ENCODE measurements around the gene UVRAG. TPM values are rescaled to one million over a fixed set of nuclear protein-coding genes. Genes with fewer than 3 reads are reported as not detected.
A peak's percentile ranks its signal among the peaks of the same experiment; 100 is the strongest.

Gene UVRAG
- total and polyA plus RNA-seq, 4 experiments from 2014 or later = 11.2 to 32.2 (median 21.3) TPM

DNA sequence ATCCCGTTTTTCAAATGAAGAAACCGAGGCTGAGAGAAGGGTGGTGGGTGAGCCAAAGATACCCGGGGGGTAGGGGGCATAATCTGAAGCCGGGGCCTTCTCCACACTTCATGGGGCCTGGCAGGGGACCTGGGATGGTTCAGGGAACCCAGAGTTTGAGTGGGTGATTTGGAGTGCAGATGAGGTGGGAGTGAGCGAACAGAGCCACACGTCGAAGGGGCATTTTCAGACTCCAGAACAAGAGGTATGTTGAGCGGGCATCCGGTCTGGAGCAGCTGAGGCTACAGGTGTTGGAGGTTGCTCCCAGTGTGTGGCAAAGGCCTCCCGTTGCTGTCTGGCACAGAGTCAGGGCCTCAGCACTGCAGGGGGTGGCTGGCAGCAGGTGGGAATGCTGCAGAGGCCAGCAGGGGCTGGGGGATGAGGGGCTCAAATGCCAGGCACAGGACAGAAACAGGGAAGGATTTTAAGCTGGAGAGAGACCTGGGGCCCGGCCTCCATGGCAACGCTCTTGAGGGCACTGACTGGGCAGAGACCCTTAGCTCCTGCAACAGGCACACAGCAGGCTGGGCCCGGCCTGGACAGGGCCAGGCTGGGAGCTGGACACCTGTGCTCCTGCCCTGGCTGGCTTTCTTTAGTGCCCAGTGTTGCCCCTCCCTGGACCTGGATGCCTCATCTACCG lies 345.1 kb downstream of the UVRAG start:
- no peak overlapping the region for H3K4me3 ChIP-seq (ENCODE audit: low read length in 2 of 2)
- H3K36me3 Mint-ChIP-seq = no peaks in the 10 kb centered on the region
- no peaks in the 10 kb centered on the region for H3K9me3 ChIP-seq (ENCODE audit: control insufficient read depth in 1 of 2, low read length in 2 of 2)
- H3K36me3 ChIP-seq (ENCODE audit: insufficient read depth, low read length) = no peaks in the 10 kb centered on the region
- no peak overlapping the region for H3K4me3 Mint-ChIP-seq
- intact Hi-C loops (cut with micrococcal nuclease) = no loop called here
- POLR2A ChIA-PET (ENCODE audit: partially characterized antibody) = no interaction called here
- H3K4me1 Mint-ChIP-seq = no peaks in the 10 kb centered on the region
- H3K4me1 ChIP-seq (ENCODE audit: insufficient read depth, low read length) = no peaks in the 10 kb centered on the region
- no peaks in the 10 kb centered on the region for H3K9me3 Mint-ChIP-seq
- H3K27ac Mint-ChIP-seq = no peak overlapping the region
- no peak overlapping the region for H3K27ac ChIP-seq (ENCODE audit: low read depth, low read length)
- no peak for DNase-seq
- H3K27me3 ChIP-seq (ENCODE audit: insufficient read depth, low read length) = no peaks in the 10 kb centered on the region
- CTCF ChIA-PET (ENCODE audit: partially characterized antibody) = interaction anchor here (0.6 kb wide), 1 partner anchor 8 kb away, joined by 3 read pairs; no protein-coding TSS in a partner anchor
- peaks cover 0 to 2% of the 10 kb centered on the region in 2 donors for H3K27me3 Mint-ChIP-seq

DNA sequence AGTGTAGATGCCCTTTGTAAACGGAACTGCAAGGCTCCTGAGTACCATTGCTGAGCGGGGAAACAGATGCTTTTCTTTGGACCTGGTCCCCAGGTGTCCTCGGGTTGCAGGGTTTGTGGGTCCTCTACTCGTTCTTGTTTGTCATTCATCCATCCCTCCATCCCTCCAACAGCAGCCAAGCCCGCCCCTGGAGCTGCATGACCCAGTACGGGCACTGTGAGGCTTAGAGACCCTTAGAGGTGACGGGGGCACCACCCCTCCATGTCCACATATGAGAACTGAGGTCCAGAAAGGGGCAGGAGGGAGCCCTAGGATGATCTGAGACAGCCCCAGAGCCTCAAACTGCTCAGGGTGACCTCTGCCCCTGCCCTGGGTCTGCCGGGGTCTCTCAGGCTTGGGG lies 345.8 kb downstream of the UVRAG start:
- ChIA-PET POLR2A (ENCODE audit: partially characterized antibody) (no interaction called here), CTCF (ENCODE audit: partially characterized antibody) (interaction anchor here (0.6 kb wide), 1 partner anchor 9 kb away, joined by 3 read pairs; no protein-coding TSS in a partner anchor)
- Histone ChIP-seq H3K36me3 (ENCODE audit: insufficient read depth, low read length) (no peaks in the 10 kb centered on the region), H3K27ac (ENCODE audit: low read depth, low read length) (no peak overlapping the region), H3K4me3 (ENCODE audit: low read length in 2 of 2) (no peak overlapping the region), H3K9me3 (ENCODE audit: control insufficient read depth in 1 of 2, low read length in 2 of 2) (no peaks in the 10 kb centered on the region), H3K27me3 (ENCODE audit: insufficient read depth, low read length) (no peaks in the 10 kb centered on the region), H3K4me1 (ENCODE audit: insufficient read depth, low read length) (no peaks in the 10 kb centered on the region)
- no peaks in the 10 kb centered on the region for H3K9me3 Mint-ChIP-seq
- H3K4me3 Mint-ChIP-seq = no peak overlapping the region
- no peaks in the 10 kb centered on the region for H3K36me3 Mint-ChIP-seq
- H3K27ac Mint-ChIP-seq = peak overlapping the region in 1 of 7 donors; percentile 12
- DNase-seq = no peak
- peaks cover 0 to 2% of the 10 kb centered on the region in 2 donors for H3K27me3 Mint-ChIP-seq
- intact Hi-C loops (cut with micrococcal nuclease) = no loop called here
- no peaks in the 10 kb centered on the region for H3K4me1 Mint-ChIP-seq

DNA sequence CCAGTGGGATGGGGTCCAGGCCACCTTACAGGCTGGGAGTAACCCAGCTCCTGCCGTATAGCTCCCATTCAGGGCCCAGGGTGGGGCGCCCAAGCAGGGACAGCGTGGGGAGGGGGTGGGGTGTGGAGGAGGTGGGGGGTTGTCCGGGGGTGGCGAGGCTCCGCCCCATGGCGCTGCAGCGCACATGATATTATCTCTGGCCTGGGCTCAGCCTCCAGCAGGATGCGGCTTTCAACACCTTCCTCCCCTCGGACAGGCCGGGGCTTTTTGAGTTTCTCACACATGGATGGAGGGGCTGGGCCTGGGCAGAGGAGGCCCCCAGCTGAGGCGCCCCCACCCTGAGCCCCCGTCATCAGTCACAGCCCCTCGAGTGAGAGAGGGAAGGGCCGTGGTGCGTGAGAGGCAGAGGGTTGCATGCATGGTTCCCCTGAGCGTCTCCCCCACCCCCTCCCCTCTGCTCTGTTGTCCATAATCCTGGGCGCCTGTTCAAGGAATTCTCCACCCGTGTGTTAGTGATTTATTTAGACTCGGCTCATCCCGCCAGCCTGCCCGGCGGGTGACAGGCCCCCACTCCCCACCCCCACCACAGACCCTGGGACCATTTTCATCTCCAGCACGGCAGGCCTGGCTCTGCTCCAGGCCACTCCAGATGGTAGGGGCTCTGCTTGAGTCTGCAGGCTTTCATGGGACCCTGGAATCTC lies 346.4 kb downstream of the UVRAG start:
- DNase-seq = no peak
- H3K27me3 ChIP-seq (ENCODE audit: insufficient read depth, low read length) = no peaks in the 10 kb centered on the region
- no peak overlapping the region for H3K4me3 ChIP-seq (ENCODE audit: low read length in 2 of 2)
- Mint-ChIP-seq H3K36me3 (no peaks in the 10 kb centered on the region), H3K4me1 (no peaks in the 10 kb centered on the region), H3K4me3 (no peak overlapping the region), H3K9me3 (no peaks in the 10 kb centered on the region), H3K27me3 (peaks cover 0 to 2% of the 10 kb centered on the region in 2 donors), H3K27ac (no peak overlapping the region)
- ChIA-PET POLR2A (ENCODE audit: partially characterized antibody) (no interaction called here), CTCF (ENCODE audit: partially characterized antibody) (no interaction called here)
- intact Hi-C loops (cut with micrococcal nuclease) = no loop called here
- H3K9me3 ChIP-seq (ENCODE audit: control insufficient read depth in 1 of 2, low read length in 2 of 2) = no peaks in the 10 kb centered on the region
- H3K27ac ChIP-seq (ENCODE audit: low read depth, low read length) = no peak overlapping the region
- no peaks in the 10 kb centered on the region for H3K4me1 ChIP-seq (ENCODE audit: insufficient read depth, low read length)
- no peaks in the 10 kb centered on the region for H3K36me3 ChIP-seq (ENCODE audit: insufficient read depth, low read length)

DNA sequence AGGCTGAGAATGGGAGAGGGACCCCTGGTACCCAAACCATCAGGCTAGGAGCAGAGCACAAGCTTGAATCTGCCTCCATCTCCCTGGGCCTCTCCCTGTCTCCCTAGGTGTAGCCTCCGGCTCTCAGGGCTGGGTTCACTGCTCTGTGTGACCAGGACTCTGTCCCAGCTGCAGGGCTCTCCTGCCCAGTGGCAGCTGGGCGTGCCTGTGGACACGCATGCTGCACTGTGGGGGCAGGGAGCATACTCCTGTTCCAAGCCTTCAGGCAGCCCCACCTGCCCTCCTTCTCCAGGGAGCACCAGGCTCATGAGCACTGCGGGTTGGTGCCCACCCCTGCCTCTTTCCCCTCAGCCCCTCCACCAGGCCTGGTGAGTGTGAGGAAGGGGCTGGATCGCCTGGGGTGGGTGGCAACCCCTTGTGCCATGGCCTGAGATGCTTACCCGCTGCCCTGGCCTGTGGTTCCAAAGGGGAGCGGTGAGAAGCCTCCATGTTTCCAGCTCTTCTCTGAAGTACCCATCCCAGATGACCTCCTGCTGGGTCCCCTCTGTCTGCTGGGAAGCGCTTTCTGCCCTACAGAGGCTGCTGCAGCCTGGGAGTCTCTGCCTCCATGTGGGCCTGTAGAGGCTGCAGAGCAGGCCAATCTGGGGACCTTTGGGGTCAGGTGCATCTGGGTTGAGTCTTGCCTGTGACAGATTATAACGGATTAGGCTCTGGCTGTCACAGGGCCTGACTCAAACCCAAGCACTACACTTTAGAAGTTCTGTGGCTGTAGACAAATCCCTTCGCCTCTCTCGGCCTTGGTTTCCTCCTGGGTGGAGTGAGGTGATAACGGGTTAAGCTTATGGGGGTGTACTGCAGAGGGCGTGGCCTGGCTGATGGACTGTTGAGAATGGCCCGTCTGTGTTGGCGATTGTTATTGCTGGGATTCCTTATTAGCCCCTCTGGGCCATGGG lies 347.6 kb downstream of the UVRAG start:
- Mint-ChIP-seq H3K27me3 (no peaks in the 10 kb centered on the region), H3K4me1 (no peaks in the 10 kb centered on the region), H3K36me3 (no peaks in the 10 kb centered on the region), H3K27ac (no peak overlapping the region), H3K4me3 (no peak overlapping the region), H3K9me3 (no peaks in the 10 kb centered on the region)
- POLR2A ChIA-PET (ENCODE audit: partially characterized antibody) = no interaction called here
- H3K4me3 ChIP-seq (ENCODE audit: low read length in 2 of 2) = no peak overlapping the region
- no peaks in the 10 kb centered on the region for H3K9me3 ChIP-seq (ENCODE audit: control insufficient read depth in 1 of 2, low read length in 2 of 2)
- no peak overlapping the region for H3K27ac ChIP-seq (ENCODE audit: low read depth, low read length)
- no peaks in the 10 kb centered on the region for H3K27me3 ChIP-seq (ENCODE audit: insufficient read depth, low read length)
- H3K36me3 ChIP-seq (ENCODE audit: insufficient read depth, low read length) = no peaks in the 10 kb centered on the region
- no peaks in the 10 kb centered on the region for H3K4me1 ChIP-seq (ENCODE audit: insufficient read depth, low read length)
- CTCF ChIA-PET (ENCODE audit: partially characterized antibody) = interaction anchor here (1.5 kb wide), 1 partner anchor 10 kb away, joined by 5 read pairs; no protein-coding TSS in a partner anchor
- intact Hi-C loops (cut with micrococcal nuclease) = no loop called here
- DNase-seq = no peak

DNA sequence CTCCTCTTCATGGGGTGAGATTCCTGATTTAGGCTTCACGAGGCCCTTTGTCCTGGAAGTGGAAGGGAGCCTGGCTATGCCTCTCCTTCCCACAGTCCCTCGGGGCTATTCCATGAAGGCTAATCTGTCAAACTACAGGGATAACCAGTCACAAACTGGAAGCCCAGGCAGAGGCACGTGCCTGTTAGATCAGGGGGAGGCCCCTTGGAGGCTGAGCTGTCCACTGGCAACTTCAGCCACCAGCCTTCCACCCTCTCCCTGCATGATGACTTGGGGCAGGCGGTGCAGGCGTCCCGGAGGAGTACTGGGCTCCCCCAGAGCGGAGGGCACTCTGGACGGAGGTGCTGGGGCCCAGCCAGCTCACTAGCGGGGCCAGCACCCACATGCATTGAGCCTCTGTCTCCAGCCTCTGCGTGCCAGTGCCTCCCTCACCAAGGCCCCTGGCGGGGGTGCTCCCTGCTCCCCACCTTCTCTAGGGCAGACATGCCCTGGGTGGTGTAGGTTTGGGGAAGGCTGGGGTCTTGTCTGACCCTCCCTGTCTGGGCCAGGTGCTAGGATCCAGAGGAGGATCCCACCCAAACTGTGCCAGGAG lies 348.4 kb downstream of the UVRAG start:
- no peaks in the 10 kb centered on the region for H3K36me3 ChIP-seq (ENCODE audit: insufficient read depth, low read length)
- Mint-ChIP-seq H3K4me3 (no peak overlapping the region), H3K27ac (no peak overlapping the region), H3K27me3 (no peaks in the 10 kb centered on the region), H3K9me3 (no peaks in the 10 kb centered on the region), H3K36me3 (no peaks in the 10 kb centered on the region), H3K4me1 (no peaks in the 10 kb centered on the region)
- intact Hi-C loops (cut with micrococcal nuclease) = no loop called here
- H3K27ac ChIP-seq (ENCODE audit: low read depth, low read length) = no peak overlapping the region
- no peaks in the 10 kb centered on the region for H3K9me3 ChIP-seq (ENCODE audit: control insufficient read depth in 1 of 2, low read length in 2 of 2)
- no peak overlapping the region for H3K4me3 ChIP-seq (ENCODE audit: low read length in 2 of 2)
- no peak for DNase-seq
- H3K27me3 ChIP-seq (ENCODE audit: insufficient read depth, low read length) = no peaks in the 10 kb centered on the region
- no peaks in the 10 kb centered on the region for H3K4me1 ChIP-seq (ENCODE audit: insufficient read depth, low read length)
- ChIA-PET CTCF (ENCODE audit: partially characterized antibody) (interaction anchor here (1.5 kb wide), 1 partner anchor 11 kb away, joined by 5 read pairs; no protein-coding TSS in a partner anchor), POLR2A (ENCODE audit: partially characterized antibody) (no interaction called here)

DNA sequence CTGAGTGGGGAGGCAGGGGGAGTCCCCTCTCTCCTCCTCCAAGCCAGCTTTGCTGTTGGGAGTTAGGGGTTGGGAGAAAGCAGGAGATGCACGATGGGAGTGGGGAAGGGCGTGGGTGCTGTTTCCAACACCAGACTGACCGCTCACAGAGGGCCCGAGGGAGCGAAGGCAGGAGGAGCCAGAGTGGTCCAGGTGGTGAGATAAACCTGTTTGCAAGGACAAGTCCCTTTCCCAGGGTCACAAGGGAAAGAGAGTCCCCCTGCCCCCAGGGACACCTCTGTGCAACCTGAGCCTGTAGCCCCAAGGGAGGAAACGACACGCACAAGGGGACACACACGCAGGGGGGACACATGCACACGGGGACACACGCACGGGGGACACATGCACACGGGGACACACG lies 349.1 kb downstream of the UVRAG start:
- Mint-ChIP-seq H3K4me3 (no peak overlapping the region), H3K27ac (no peak overlapping the region), H3K27me3 (no peaks in the 10 kb centered on the region), H3K4me1 (no peaks in the 10 kb centered on the region), H3K9me3 (no peaks in the 10 kb centered on the region), H3K36me3 (no peaks in the 10 kb centered on the region)
- Histone ChIP-seq H3K4me3 (ENCODE audit: low read length in 2 of 2) (no peak overlapping the region), H3K27me3 (ENCODE audit: insufficient read depth, low read length) (no peaks in the 10 kb centered on the region), H3K36me3 (ENCODE audit: insufficient read depth, low read length) (no peaks in the 10 kb centered on the region), H3K9me3 (ENCODE audit: control insufficient read depth in 1 of 2, low read length in 2 of 2) (no peaks in the 10 kb centered on the region), H3K27ac (ENCODE audit: low read depth, low read length) (no peak overlapping the region), H3K4me1 (ENCODE audit: insufficient read depth, low read length) (no peaks in the 10 kb centered on the region)
- ChIA-PET POLR2A (ENCODE audit: partially characterized antibody) (no interaction called here), CTCF (ENCODE audit: partially characterized antibody) (interaction anchor here (1.5 kb wide), 1 partner anchor 12 kb away, joined by 5 read pairs; no protein-coding TSS in a partner anchor)
- no peak for DNase-seq
- intact Hi-C loops (cut with micrococcal nuclease) = no loop called here

Measured in CD4-positive, alpha-beta memory T cell (primary cell).